Measurements from ENCODE around the gene GRB10. TPM values are rescaled to one million over a fixed set of nuclear protein-coding genes. Genes with fewer than 3 reads are reported as not detected.

GRB10 gene
- total RNA-seq, 2 experiments from 2014 or later: 0.42 to 0.78 TPM

DNA sequence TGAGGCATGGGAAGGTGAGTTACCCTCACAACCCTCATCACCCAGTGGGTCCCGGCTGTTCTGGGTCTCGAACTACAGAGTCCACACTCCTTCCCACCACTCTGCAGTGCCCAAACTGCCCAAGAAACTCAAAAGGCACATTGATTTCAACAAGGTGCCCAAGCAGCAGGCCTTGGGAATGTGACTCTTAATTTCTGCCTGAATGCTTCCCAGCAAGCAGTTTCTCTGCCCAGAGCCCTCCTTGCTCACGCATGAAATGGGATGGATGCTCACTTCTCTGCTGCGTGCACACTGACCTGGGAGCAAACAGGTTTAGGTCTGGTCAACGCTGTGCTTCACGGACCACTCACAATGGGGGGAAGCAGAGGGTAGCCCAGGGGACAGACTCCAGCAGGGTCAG lies 77.9 kb downstream of the GRB10 start:
- POLR2A ChIA-PET: no interaction called here
- CTCF ChIA-PET: no interaction called here

DNA sequence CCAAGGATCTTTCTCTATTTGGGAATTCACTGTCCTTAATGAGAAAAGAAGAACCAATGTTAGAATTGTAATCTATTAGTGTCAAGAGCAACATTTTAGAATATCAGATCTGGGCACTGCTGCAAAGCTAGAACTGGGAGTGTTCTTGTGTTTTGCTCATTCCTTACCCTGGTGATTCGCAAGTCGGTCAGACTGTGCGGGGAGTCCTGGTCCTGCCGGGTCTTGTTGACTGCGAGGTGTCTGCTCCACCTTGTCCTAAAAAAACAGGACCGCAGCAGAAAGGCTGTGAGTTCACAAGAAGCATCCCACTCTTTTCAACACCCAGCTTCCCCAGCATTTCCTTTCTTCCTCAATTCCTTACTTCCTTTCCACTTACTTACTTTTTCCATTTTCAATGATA lies 79.0 kb downstream of the GRB10 start:
- CTCF ChIA-PET: no interaction called here
- POLR2A ChIA-PET: no interaction called here

DNA sequence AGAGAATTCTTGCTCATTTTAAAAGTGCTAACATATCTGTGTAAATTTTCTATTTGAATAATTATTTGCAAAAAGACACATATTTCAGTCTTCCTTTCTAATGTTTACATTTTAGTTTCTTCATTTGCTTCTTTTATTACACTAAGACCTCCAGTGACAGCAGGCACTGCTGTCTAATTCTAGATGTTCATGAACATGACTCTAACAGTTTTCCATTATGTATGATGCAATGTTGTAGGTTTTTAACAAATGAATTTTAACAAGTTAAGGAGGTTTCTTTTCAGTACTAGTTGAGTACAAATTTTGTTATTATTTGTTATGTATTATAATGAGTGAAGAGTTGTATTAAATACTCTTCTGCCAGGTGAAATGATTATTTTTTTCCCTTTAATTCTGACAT lies 83.6 kb downstream of the GRB10 start:
- ChIA-PET CTCF (no interaction called here), POLR2A (no interaction called here)

DNA sequence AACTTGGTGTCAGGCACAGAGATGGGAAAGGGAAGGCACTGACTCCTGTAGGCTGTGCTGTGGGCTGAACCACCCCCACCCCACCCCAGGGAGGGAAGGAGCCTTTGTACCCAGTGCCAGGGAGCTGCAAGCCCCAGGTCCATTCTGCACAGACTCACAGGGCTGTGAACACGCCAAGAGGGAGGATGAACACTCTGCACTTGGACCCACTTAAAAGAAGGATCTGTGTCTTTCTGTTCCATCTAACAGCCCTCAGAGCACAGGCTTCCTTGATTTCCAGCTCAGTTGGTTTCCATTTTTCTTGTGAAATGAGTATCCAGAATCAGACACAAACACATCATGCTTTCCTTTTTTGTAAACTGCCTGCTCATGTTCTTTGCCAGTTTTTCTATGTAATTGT lies 84.9 kb downstream of the GRB10 start:
- POLR2A ChIA-PET: no interaction called here
- CTCF ChIA-PET: no interaction called here

DNA sequence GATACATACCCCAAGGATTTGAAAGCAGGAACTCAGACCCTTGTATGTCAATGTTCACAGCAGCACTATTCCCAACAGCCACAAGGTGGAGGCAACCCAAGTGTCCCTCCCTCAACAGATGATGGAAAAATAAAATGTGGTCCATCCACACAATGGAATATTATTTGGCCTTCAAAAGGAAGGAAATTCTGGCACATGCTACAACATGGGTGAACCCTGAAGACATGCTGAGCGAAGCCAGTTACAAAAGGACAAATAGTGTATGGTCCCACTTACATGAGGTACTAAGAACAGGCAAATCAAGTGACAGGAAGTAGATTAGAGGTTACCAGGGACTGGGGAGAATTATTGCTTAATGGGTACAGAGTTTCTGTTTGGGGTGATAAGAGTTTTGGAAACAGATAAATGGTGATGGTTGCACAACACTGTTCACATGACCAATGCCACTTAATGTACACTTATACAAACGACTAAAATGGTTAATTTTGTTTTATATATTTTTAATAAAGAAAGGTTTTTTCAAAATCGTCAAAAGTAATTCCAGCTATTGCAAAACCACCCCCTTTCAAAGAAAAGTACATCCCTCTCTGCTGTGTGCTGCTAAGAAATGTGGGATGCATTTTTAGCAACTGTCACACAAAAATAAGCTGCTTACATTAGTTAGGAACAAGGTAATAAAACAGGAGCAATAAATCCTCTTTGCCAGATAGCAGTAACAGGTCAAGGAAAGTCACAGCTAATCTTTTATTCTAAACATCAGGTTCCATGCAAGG lies 85.7 kb downstream of the GRB10 start:
- ChIA-PET POLR2A (no interaction called here), CTCF (no interaction called here)

DNA sequence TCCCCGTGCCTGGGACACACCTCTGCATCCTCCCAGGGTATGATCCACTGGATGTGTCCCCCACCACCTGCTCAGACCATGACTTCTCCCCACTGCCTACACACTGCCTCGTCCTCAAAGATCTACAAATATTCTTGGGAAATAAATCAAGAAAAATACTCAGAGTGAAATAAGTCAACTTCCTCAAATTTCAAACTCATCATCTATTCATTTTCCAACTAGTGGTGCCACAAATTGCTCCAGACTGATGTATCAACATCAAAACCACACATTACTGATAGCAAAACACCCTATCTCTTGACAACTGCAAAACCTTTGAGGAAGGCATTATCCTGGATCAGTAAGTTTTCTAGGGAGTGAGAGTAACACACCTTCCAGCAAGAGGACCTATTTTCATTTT lies 87.7 kb downstream of the GRB10 start:
- CTCF ChIA-PET: no interaction called here
- POLR2A ChIA-PET: no interaction called here

DNA sequence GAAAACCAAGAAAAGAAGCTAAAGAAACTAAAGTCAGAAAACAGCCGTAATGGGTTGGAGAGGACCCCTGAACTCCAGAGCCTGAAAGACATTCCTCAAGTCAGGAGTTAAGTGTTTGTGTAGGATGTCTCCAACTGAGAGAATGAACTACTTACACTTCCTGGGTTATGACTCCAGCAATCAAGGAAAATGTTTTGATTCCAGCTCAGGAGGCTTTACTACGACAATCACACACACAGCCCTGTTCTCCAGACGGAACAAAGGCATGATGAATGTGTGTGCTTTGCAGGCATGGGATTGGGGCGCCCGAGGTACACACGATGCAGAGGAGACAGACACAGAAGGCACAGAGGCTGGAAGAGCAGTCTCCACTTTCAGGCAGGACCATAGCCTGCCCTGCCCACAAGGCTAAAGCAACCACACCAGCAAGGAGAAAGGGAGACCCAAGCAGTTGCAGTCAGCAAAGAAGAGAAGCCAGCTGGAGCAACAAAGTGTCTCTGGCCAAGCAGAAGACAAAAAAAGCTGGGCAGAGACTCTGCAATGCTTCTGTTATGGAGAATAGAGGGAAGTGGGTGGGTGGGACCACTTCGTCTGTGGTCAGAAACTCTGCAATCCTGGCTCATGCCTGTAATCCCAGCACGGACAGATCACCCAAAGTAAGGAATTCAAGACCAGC lies 89.1 kb downstream of the GRB10 start:
- POLR2A ChIA-PET: no interaction called here
- CTCF ChIA-PET: no interaction called here

DNA sequence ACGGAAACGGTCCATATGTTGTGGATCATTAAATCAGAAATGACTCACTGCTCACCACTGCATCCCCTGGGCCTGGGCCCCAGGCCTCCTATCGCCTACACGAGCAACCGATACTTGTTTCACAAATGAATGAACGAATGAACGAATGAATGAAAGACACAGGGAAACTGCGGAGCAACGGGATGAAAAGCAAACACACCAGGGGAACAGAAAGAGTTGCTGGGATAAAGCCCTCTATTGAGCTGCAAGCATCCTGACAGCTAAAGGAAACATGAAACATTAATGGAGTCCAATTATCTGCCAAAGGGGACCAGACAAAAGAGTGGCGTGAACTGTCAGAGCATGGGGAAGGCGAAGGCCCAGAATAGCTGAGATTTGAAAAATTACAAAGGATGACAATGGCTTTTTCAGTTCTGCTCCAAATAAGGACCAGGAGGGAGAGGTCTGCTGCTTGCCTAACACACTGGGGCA lies 92.1 kb downstream of the GRB10 start:
- ChIA-PET POLR2A (no interaction called here), CTCF (no interaction called here)

DNA sequence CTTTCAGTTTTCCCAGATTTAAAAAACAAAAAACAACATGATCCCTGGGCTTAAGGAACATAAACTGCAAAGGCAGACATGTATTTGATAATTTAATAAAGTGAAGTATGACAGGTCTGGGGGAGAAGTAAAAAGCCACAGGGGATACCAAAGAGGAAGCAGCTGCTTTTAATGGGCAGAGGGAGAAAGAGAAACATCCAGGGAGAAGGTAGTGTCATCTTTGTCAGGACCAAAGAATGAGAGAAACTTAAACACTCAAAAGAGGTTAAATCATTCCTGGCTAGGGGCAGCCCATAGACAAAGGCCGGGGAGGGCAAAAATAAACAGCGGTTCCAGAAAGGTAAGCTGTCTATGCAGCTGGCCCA lies 94.5 kb downstream of the GRB10 start:
- ChIA-PET CTCF (interaction anchor here (1.0 kb wide), 1 partner anchor 213 kb away, joined by 3 read pairs; no protein-coding TSS in a partner anchor), POLR2A (no interaction called here)

DNA sequence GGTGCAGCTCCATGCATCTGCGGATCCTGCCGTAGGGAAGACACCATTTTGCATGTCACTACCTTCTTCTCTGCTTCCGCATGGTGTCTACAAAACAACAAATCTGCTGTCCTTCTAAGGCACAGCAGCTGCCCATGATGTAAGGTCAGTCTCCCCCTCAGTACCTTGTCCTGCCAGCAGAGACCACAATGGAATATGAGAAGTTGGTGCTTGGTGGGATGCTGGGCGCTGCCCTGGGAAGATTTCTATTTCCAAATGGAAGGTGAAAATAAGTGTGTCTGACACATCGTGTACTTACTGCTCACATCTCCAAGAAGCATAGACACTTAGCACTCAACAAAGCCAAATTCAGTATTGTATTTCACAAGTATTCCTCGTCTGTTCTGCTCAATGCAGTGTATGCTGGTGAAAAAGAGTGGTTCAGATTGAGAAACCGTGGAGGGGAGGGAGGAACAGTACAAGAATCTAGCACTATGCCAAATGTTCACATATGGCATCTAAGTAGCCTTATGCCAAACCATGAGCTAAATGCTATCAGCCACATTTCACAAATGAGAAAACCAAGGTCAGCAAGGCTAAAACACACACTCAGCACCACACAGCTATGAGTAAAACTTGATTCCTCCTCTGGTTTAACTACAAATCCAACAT lies 95.0 kb downstream of the GRB10 start:
- ChIA-PET CTCF (interaction anchor here (1.0 kb wide), 1 partner anchor 213 kb away, joined by 3 read pairs; no protein-coding TSS in a partner anchor), POLR2A (no interaction called here)

DNA sequence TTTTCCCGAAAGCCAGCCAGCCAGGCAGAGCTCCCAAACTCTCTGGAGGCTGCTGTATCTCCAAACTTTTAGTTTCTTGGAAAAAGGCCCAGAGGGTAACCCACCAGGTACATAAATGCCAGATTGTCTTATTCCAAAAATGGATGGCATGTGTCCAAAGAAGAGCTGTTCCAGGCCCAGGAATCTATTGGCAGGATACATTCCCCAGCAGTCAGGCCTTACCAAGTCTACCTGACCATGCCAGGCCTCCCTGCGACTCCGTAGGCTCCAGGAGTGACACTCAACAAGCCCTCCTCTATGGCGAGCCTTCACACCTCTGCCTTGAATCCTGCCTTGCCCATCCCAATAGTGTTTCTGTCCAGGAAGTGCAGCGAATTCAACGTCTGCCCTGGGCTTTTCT lies 95.6 kb downstream of the GRB10 start:
- ChIA-PET CTCF (no interaction called here), POLR2A (no interaction called here)

DNA sequence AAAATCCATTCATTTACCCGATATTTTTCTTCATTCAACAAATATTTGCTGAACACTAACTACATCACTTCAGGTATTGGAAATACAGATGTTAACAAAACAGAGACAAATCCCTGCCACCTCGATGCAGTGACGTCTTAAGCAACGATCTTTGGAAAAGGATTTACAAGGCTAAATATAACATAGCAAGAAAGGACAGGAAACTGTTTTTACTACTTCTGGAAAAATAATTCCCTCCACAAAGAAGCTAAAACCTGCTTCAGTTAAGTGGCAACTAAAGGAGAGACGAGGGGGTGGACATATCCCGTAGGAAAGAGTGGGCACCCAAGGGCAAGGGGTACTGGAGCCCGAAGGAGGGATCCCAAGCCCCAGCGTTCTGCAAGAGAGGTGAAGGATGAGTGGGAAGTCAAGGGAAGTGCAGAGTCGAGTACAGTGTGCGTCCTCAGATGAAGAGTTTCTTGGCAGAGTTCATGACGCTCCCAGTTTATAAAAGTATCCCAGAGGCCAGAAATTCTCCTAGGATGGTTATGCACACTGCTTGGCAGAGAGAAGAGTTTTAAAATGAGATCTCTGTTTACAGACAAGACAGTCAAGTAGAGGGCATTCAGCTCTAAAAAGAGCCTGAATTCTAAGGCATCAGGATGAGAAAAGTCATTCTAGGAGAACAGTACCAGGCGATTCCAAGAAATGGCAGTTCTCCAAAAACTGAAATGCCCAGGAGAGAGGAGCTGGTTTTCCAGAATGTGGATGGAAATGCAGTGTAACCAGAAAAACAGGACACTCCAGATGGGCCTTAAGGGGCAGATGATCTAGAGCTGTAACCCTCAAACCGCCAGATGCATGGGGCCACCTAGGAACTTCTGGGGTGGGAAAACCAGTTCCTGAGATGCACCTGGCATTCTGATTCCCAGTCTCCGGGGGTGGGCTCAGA lies 97.3 kb downstream of the GRB10 start:
- ChIA-PET POLR2A (no interaction called here), CTCF (no interaction called here)

DNA sequence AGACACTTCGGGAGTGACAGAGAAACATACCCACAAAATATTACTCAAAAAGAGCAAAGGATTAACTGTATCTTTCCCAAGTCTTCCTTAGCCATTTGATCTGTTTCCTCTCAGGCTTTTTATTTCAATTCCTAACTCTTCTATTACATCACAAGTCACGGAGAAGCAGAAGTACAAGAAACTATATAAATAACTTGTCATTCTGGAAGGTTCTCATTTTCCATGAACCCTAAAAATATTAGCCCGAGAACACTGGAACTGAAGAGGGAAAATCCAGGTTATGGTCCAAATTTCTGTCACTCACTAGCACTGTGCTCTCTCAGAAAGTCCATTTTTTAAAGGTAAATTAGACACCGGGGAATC lies 98.0 kb downstream of the GRB10 start:
- CTCF ChIA-PET: no interaction called here
- POLR2A ChIA-PET: no interaction called here

DNA sequence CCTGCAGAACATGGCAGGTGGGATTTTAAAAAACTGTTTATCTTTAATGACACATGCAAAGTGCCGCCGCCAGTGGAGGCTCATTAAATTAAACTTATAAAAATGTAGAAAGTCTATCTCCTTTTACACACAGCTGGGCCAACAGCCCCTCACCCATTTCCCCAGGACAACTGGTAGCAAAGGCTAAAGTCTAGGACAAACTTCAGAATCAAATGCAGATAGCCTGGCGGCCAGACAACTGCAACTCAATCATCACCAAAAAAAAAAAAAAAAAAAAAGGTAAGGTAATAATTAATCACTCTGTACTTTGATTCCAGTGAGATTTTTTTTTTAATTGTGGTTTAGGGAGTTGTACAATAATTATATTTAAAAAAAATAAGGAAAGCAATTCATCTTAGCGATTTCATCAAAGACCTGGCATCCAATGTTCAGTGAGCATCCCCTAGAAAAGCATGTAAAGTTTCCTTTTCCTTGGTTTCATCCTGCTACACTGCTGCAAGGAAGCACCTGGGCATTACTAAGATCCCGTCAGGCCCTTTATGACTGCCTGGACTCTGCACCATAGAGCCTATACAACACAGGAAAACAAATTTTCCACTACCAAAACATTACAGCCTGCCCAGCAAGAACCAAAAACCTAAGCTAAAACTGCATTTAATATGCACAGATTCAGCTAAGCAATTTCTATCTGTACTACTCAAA lies 98.5 kb downstream of the GRB10 start:
- ChIA-PET POLR2A (interaction anchor here (0.6 kb wide), 1 partner anchor 19 kb away, joined by 5 read pairs; no protein-coding TSS in a partner anchor), CTCF (no interaction called here)

DNA sequence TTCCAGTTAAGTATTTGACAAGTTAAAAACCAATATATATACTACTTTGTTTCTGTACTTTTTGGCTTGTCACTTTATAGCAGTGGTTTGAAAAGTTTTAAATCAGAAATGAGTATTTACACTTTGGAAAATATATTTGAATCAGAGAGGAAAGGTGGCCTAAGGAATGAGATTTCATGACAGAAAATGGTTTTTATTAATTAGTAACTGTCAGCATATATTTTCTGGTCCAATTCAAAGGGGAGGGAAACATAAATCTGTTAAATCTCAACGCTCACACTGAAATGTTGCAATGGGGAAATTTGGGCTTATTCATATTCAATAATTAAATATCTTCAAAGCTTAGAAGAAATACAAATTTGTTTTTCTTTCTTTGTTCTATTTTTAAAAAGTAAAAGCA lies 100.1 kb downstream of the GRB10 start:
- ChIA-PET POLR2A (no interaction called here), CTCF (no interaction called here)

DNA sequence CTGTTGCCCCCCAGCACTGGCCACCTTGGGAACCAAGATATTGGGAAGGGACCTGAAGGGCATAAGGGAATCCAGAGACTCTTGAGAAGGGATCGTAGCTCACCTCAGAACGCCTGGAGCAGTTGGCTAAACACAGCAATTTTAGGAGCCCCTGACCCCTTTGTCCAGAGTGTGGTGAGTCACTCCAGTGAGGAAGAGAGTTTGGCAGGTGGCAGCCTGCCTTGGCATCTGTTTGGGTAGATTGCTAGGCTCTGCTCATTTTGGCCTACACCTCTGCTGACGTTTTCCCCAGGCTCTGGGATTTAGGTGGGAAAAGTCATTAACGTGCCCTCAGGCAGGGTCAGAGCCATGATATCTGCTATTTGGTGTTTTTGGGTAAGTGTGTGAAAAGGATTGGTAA lies 100.6 kb downstream of the GRB10 start:
- ChIA-PET CTCF (no interaction called here), POLR2A (no interaction called here)

DNA sequence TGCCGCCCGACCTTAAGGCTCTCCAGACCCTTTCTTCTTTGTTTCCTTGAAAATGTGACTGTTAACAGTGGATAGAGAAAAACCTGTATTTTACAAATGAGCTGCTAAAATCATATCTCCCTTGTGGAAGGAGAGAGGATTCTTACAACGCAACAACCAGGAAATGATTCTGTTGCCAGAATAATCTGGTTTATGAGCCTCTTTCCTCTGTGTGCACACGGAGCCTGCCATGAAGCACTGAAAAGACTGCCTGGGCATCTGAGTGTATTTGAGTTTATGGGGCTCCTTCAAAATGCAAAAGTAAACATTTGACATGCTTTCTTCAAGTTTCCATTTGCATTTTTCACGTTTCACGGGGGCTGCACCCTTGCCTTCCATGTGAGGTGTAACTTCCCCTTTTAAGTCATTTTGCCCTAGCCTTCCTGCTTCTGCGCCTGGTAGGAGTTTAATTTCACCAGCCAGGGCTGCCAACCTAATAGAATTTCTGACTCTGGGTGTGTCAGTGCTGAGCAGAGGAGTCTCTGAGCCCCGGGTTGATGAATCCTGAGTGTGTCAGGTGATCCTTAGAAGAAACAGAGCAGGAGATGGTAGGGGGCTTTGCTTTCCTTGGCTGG lies 101.2 kb downstream of the GRB10 start:
- CTCF ChIA-PET: interaction anchor here (6.5 kb wide), 1 partner anchor 214 kb away, joined by 42 read pairs; no protein-coding TSS in a partner anchor
- POLR2A ChIA-PET: no interaction called here

DNA sequence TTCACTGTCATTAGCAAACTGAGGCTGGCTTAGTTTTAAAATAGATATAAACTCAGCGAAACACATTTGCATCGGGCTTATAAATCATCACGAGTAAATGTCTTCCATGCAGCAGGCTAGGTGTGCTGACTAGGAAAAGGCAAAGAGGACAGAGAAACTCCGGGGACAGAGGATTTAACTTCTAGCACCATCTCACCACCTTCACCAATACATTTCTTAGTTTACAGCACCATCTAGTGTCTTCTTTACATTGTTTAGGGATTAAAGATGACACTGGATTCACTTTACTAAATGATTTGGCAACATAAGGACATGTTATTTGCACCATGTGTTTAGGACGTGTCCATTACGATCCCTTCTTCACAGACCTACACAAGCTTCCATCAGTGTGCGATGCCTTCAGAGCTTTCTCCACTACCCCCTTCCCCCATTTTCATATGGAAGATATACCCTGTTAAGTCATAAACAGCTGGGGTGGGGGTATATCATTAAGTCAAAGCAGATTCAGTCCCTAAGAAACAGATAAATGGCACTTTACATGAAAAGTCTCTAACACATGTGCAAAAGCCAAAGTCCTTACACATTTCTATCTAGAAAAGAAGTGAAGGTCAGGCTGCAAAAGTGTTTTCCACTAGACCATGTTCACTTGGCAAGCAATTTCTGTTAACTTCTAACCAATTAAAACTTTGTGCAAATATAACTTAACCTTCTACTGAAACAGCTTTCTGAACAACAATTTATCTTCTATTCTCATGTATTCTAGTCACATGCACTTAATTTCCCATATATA lies 103.3 kb downstream of the GRB10 start:
- ChIA-PET CTCF (interaction anchor here (0.7 to 6.5 kb wide), 7 partner anchors 9 to 212 kb away, joined by 3 to 42 read pairs (median 3); no protein-coding TSS in a partner anchor), POLR2A (no interaction called here)

All from activated CD8-positive, alpha-beta memory T cell treated with anti-CD3 and anti-CD28 coated beads for 36 hours (primary cell).